Measurements from ENCODE around the gene DVL2. TPM values are rescaled to one million over a fixed set of nuclear protein-coding genes. Genes with fewer than 3 reads are reported as not detected.
A peak's percentile ranks its signal among the peaks of the same experiment; 100 is the strongest.

DVL2 gene
- total and polyA plus RNA-seq, 2 donors (not counting 3 experiments of a cell fraction or from before 2014, with no cell fraction given) = 17.2 to 55.9 TPM

GRCh38 chr17:7239091-7240027 is 5.0 kb upstream of the DVL2 start, which contains the start of gene PHF23:
Gene PHF23 (minus strand): TSS chr17:7239457. CDS start chr17:7239279, 178 bp downstream.
- CTCF ChIA-PET = interaction anchor here (0.9 to 3.4 kb wide), 6 partner anchors 15 to 194 kb away, joined by 3 to 34 read pairs (median 3); partner anchors contain the start of genes ACADVL, ACAP1 and DLG4
- no peak within 1 kb of the TSS for H2AFZ ChIP-seq (ENCODE audit: low read depth, low read length)
- H3K27ac ChIP-seq (ENCODE audit: insufficient read depth, low read depth, low read length) = peak within 1 kb of the TSS; percentile 14
- no peaks in the 10 kb centered on the region for H3K9me1 ChIP-seq (replicated peaks; ENCODE audit: control insufficient read depth, extremely low read depth, insufficient read depth, low read length)
- peaks cover 18 to 27% of the 10 kb centered on the region in 2 experiments for H3K36me3 ChIP-seq (ENCODE audit: control insufficient read depth in 2 of 2, extremely low read depth in 1 of 2, insufficient read depth in 2 of 2, low read length in 2 of 2)
- POLR2A ChIA-PET = interaction anchor here (1.1 kb wide), 1 partner anchor 21 kb away, joined by 4 read pairs; no protein-coding TSS in a partner anchor
- no peaks in the 10 kb centered on the region for H3K27me3 ChIP-seq (ENCODE audit: control insufficient read depth in 2 of 2, insufficient read depth in 2 of 2, low read length in 2 of 2)
- no peaks in the 10 kb centered on the region for H3K9me3 ChIP-seq (replicated peaks; ENCODE audit: control insufficient read depth, insufficient read depth, low read length)
- TF ChIP-seq MAX (IDR thresholded peaks at IDR 0.05; ENCODE audit: insufficient read depth, insufficient read length) (no peak), POLR2AphosphoS5 (IDR thresholded peaks at IDR 0.05; ENCODE audit: insufficient read depth, low read depth, low read length) (no peak), POLR2A (IDR thresholded peaks at IDR 0.05; ENCODE audit: low read depth, low read length) (peak; percentile 51), GATA2 (IDR thresholded peaks at IDR 0.05; ENCODE audit: insufficient read depth, insufficient read length, low read depth, low read length) (no peak), JUN (IDR thresholded peaks at IDR 0.05; ENCODE audit: borderline replicate concordance, insufficient read depth, insufficient read length, low read depth) (no peak), FOS (IDR thresholded peaks at IDR 0.05; ENCODE audit: borderline replicate concordance, insufficient read depth, low read length) (no peak), EZH2 (IDR thresholded peaks at IDR 0.05; ENCODE audit: borderline replicate concordance, low read depth, low read length, severe bottlenecking) (no peak), MYC (IDR thresholded peaks at IDR 0.05; ENCODE audit: low read depth, low read length) (peak; percentile 30), CTCF (IDR thresholded peaks at IDR 0.05; ENCODE audit: extremely low read depth in 1 of 2, insufficient read depth in 1 of 2, low read depth in 1 of 2, low read length in 2 of 2) (no peak)
- peak; percentile 100 for DNase-seq (ENCODE audit: low read depth, low spot score)
- H3K79me2 ChIP-seq (ENCODE audit: control insufficient read depth, insufficient read depth, low read length) = peaks cover 53% of the 10 kb centered on the region
- H3K9ac ChIP-seq (replicated peaks; ENCODE audit: extremely low read depth, insufficient read depth, low read length) = peak within 1 kb of the TSS; percentile 71
- intact Hi-C loops (cut with micrococcal nuclease) (loop anchor here (1.0 to 5.0 kb wide), 4 partner anchors 13 to 618 kb away; partner anchors contain the start of genes CYB5D1, ELP5, NAA38 and TMEM88), dilution Hi-C loops (cut with MboI; ENCODE audit: extremely low pct_ligation_motif_present, low sequenced_read_pairs) (no loop called here)
- BruUV-seq (replicated peaks) = no TSS peak
- peak within 1 kb of the TSS; percentile 71 to 96 (median 83) for H3K4me3 ChIP-seq (replicated peaks in 1 of 3; ENCODE audit: insufficient read depth in 1 of 3, low read depth in 1 of 3, low read length in 3 of 3)
- H3K4me2 ChIP-seq (ENCODE audit: insufficient read depth, low read length) = peak within 1 kb of the TSS; percentile 81
- H4K20me1 ChIP-seq (replicated peaks; ENCODE audit: control insufficient read depth, extremely low read depth, insufficient read depth, low read length) = no peaks in the 10 kb centered on the region
- peak; percentile 98 for FAIRE-seq
- peaks cover 35% of the 10 kb centered on the region for H3K4me1 ChIP-seq (ENCODE audit: control insufficient read depth, extremely low read depth, insufficient read depth, low read length)

All from endothelial cell of umbilical vein (primary cell).